Panc1 (cell line): ENCODE results near the gene USP24.

Source experiments
- CTCF ChIP-seq: fragments of 450-650 bp; IDR thresholded peaks from 2 replicates; pipeline ENCODE4 v1.5.1; 2017; ENCODE audit warnings: mild to moderate bottlenecking
- POLR2AphosphoS5 ChIP-seq: IDR thresholded peaks from 2 replicates; pipeline ENCODE4 v1.6.1; 2012; ENCODE audit warnings: mild to moderate bottlenecking, low read depth, low read length, moderate library complexity
- REST ChIP-seq, 2 experiments: IDR thresholded peaks; 2 replicates each; pipeline ENCODE4 v1.6.1; 2011 to 2012; ENCODE audit warnings: low read depth in 2 of 2, control low read depth in 1 of 2, low read length in 1 of 2, mild to moderate bottlenecking in 1 of 2, moderate library complexity in 1 of 2; ENCODE audit not compliant: insufficient read depth in 1 of 2
- SIN3A ChIP-seq: IDR thresholded peaks from 2 replicates; pipeline ENCODE4 v1.6.1; 2012; ENCODE audit warnings: low read depth, mild to moderate bottlenecking, low read length, moderate library complexity, borderline replicate concordance; ENCODE audit not compliant: insufficient read depth
- TCF7L2 ChIP-seq: IDR thresholded peaks from 2 replicates; pipeline ENCODE4 v1.6.1; 2011; ENCODE audit warnings: mild to moderate bottlenecking, low read depth, low read length, inconsistent platforms

- TF ChIP-seq TCF7L2 = no peak
- TF ChIP-seq REST (IDR thresholded peaks at IDR 0.05; ENCODE audit: insufficient read depth in 1 of 2, low read depth in 2 of 2, low read length in 1 of 2) = no peak
- TF ChIP-seq CTCF = no peak
- no peak for TF ChIP-seq POLR2AphosphoS5
- TF ChIP-seq SIN3A = no peak
These were observed 141.8 kb downstream of the USP24 start for GRCh38 chr1:55073187-55073916.
